ENCODE measurements around the gene CTBP1. TPM values are rescaled to one million over a fixed set of nuclear protein-coding genes. Genes with fewer than 3 reads are reported as not detected.

The CTBP1 gene
- total RNA-seq, 1 donor from 2014 or later = 109 TPM

GRCh38 chr4:1172228-1172851 lies 76.6 kb downstream of the CTBP1 start, which contains the start of gene SPON2:
SPON2 (minus strand) TSS chr4:1172583.
- peaks cover 0 to 7% (median 0%) of the 10 kb centered on the region in 3 donors for H3K36me3 ChIP-seq (ENCODE audit: control insufficient read depth in 3 of 3, insufficient read depth in 3 of 3, low read length in 3 of 3)
- H3K4me3 ChIP-seq (ENCODE audit: low read length in 3 of 3) = peak within 1 kb of the TSS; percentile 51 to 56 (median 54)
- H3K27me3 ChIP-seq (ENCODE audit: control insufficient read depth in 3 of 3, insufficient read depth in 3 of 3, low read length in 3 of 3) = peaks cover 13 to 16% (median 14%) of the 10 kb centered on the region in 3 donors
- peak within 1 kb of the TSS; percentile 33 to 76 (median 45) for H3K9ac ChIP-seq (ENCODE audit: low read depth in 1 of 3, low read length in 3 of 3)
- H3K9me3 ChIP-seq (ENCODE audit: control insufficient read depth in 3 of 3, low read length in 3 of 3) = no peaks in the 10 kb centered on the region
- H3K27ac ChIP-seq (ENCODE audit: low read depth, low read length) = peak within 1 kb of the TSS; percentile 72
- H3K4me1 ChIP-seq (ENCODE audit: control insufficient read depth in 3 of 3, insufficient read depth in 3 of 3, low read length in 3 of 3) = peaks cover 52 to 81% (median 57%) of the 10 kb centered on the region in 3 donors

GRCh38 chr4:1171311-1172227 lies 77.4 kb downstream of the CTBP1 start:
- H3K9ac ChIP-seq (ENCODE audit: low read depth in 1 of 3, low read length in 3 of 3) = peak overlapping the region in 2 of 3 donors; percentile 45 to 71
- peaks cover 49 to 79% (median 58%) of the 10 kb centered on the region in 3 donors for H3K4me1 ChIP-seq (ENCODE audit: control insufficient read depth in 3 of 3, insufficient read depth in 3 of 3, low read length in 3 of 3)
- no peaks in the 10 kb centered on the region for H3K9me3 ChIP-seq (ENCODE audit: control insufficient read depth in 3 of 3, low read length in 3 of 3)
- peaks cover 13 to 16% (median 14%) of the 10 kb centered on the region in 3 donors for H3K27me3 ChIP-seq (ENCODE audit: control insufficient read depth in 3 of 3, insufficient read depth in 3 of 3, low read length in 3 of 3)
- no peak overlapping the region for H3K27ac ChIP-seq (ENCODE audit: low read depth, low read length)
- peak overlapping the region; percentile 30 to 56 (median 51) for H3K4me3 ChIP-seq (ENCODE audit: low read length in 3 of 3)
- H3K36me3 ChIP-seq (ENCODE audit: control insufficient read depth in 3 of 3, insufficient read depth in 3 of 3, low read length in 3 of 3) = peaks cover 0 to 7% (median 0%) of the 10 kb centered on the region in 3 donors

DNA sequence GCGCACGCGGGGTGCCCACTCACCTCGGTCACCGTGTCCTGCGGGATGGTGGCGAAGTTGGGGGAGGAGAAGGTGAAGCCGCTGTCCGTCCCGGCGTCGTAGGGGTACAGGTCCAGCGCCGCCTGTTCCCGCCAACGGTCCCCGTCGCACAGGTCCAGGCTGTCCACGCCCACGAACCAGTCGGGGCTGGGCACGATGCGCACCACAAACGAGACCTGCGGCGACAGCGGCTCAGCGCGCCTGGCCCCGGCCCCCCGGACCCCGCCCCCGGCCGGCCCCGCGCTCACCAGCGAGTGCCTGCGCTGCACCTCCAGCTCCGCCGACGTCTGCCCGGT lies 78.0 kb downstream of the CTBP1 start:
- no peak overlapping the region for H3K9ac ChIP-seq (ENCODE audit: low read depth in 1 of 3, low read length in 3 of 3)
- peaks cover 48 to 73% (median 59%) of the 10 kb centered on the region in 3 donors for H3K4me1 ChIP-seq (ENCODE audit: control insufficient read depth in 3 of 3, insufficient read depth in 3 of 3, low read length in 3 of 3)
- no peak overlapping the region for H3K4me3 ChIP-seq (ENCODE audit: low read length in 3 of 3)
- H3K27me3 ChIP-seq (ENCODE audit: control insufficient read depth in 3 of 3, insufficient read depth in 3 of 3, low read length in 3 of 3) = peaks cover 13 to 16% (median 14%) of the 10 kb centered on the region in 3 donors
- H3K9me3 ChIP-seq (ENCODE audit: control insufficient read depth in 3 of 3, low read length in 3 of 3) = no peaks in the 10 kb centered on the region
- H3K36me3 ChIP-seq (ENCODE audit: control insufficient read depth in 3 of 3, insufficient read depth in 3 of 3, low read length in 3 of 3) = peaks cover 0 to 7% (median 0%) of the 10 kb centered on the region in 3 donors
- no peak overlapping the region for H3K27ac ChIP-seq (ENCODE audit: low read depth, low read length)

- Histone ChIP-seq H3K36me3 (ENCODE audit: control insufficient read depth in 3 of 3, insufficient read depth in 3 of 3, low read length in 3 of 3) (peaks cover 0 to 7% (median 0%) of the 10 kb centered on the region in 3 donors), H3K4me1 (ENCODE audit: control insufficient read depth in 3 of 3, insufficient read depth in 3 of 3, low read length in 3 of 3) (peaks cover 45 to 67% (median 55%) of the 10 kb centered on the region in 3 donors), H3K4me3 (ENCODE audit: low read length in 3 of 3) (no peak overlapping the region), H3K27ac (ENCODE audit: low read depth, low read length) (no peak overlapping the region), H3K9me3 (ENCODE audit: control insufficient read depth in 3 of 3, low read length in 3 of 3) (no peaks in the 10 kb centered on the region), H3K9ac (ENCODE audit: low read depth in 1 of 3, low read length in 3 of 3) (no peak overlapping the region), H3K27me3 (ENCODE audit: control insufficient read depth in 3 of 3, insufficient read depth in 3 of 3, low read length in 3 of 3) (peaks cover 13 to 16% (median 14%) of the 10 kb centered on the region in 3 donors)
Observed at GRCh38 chr4:1170156-1170975, 78.6 kb downstream of the CTBP1 start.

DNA sequence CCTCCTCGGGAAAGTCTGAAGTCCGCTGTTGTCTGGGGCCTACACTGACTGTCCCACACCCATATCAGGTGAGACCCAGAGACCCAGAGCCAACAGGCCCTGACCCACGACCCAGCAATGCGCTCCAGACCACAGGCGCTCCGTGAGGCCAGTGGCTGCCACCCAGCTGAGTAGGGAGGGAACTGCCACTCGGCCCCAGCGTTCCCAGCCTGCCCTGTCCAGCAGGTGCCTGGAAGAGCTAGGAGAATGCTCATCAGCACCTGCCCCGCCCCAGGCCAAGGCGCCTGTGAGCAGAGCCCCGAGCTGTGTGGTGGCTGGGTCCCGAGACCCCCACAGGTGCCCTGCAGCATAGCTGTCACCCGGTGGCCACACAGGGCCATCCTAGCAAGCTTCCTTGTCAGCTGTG lies 79.2 kb downstream of the CTBP1 start:
- no peaks in the 10 kb centered on the region for H3K9me3 ChIP-seq (ENCODE audit: control insufficient read depth in 3 of 3, low read length in 3 of 3)
- peaks cover 0 to 7% (median 0%) of the 10 kb centered on the region in 3 donors for H3K36me3 ChIP-seq (ENCODE audit: control insufficient read depth in 3 of 3, insufficient read depth in 3 of 3, low read length in 3 of 3)
- no peak overlapping the region for H3K9ac ChIP-seq (ENCODE audit: low read depth in 1 of 3, low read length in 3 of 3)
- H3K4me1 ChIP-seq (ENCODE audit: control insufficient read depth in 3 of 3, insufficient read depth in 3 of 3, low read length in 3 of 3) = peaks cover 40 to 60% (median 49%) of the 10 kb centered on the region in 3 donors
- H3K4me3 ChIP-seq (ENCODE audit: low read length in 3 of 3) = no peak overlapping the region
- H3K27me3 ChIP-seq (ENCODE audit: control insufficient read depth in 3 of 3, insufficient read depth in 3 of 3, low read length in 3 of 3) = peaks cover 13 to 16% (median 14%) of the 10 kb centered on the region in 3 donors
- no peak overlapping the region for H3K27ac ChIP-seq (ENCODE audit: low read depth, low read length)

GRCh38 chr4:1169171-1169671 lies 79.7 kb downstream of the CTBP1 start:
- Histone ChIP-seq H3K4me3 (ENCODE audit: low read length in 3 of 3) (no peak overlapping the region), H3K9ac (ENCODE audit: low read depth in 1 of 3, low read length in 3 of 3) (peak overlapping the region in 1 of 3 donors; percentile 25), H3K36me3 (ENCODE audit: control insufficient read depth in 3 of 3, insufficient read depth in 3 of 3, low read length in 3 of 3) (peaks cover 0 to 7% (median 0%) of the 10 kb centered on the region in 3 donors), H3K27me3 (ENCODE audit: control insufficient read depth in 3 of 3, insufficient read depth in 3 of 3, low read length in 3 of 3) (peaks cover 13 to 16% (median 14%) of the 10 kb centered on the region in 3 donors), H3K27ac (ENCODE audit: low read depth, low read length) (no peak overlapping the region), H3K9me3 (ENCODE audit: control insufficient read depth in 3 of 3, low read length in 3 of 3) (no peaks in the 10 kb centered on the region), H3K4me1 (ENCODE audit: control insufficient read depth in 3 of 3, insufficient read depth in 3 of 3, low read length in 3 of 3) (peaks cover 38 to 59% (median 45%) of the 10 kb centered on the region in 3 donors)

GRCh38 chr4:1168191-1169101 lies 80.5 kb downstream of the CTBP1 start:
- peaks cover 13 to 16% (median 14%) of the 10 kb centered on the region in 3 donors for H3K27me3 ChIP-seq (ENCODE audit: control insufficient read depth in 3 of 3, insufficient read depth in 3 of 3, low read length in 3 of 3)
- peak overlapping the region in 1 of 3 donors; percentile 80 for H3K4me3 ChIP-seq (ENCODE audit: low read length in 3 of 3)
- H3K36me3 ChIP-seq (ENCODE audit: control insufficient read depth in 3 of 3, insufficient read depth in 3 of 3, low read length in 3 of 3) = peaks cover 0 to 7% (median 0%) of the 10 kb centered on the region in 3 donors
- H3K27ac ChIP-seq (ENCODE audit: low read depth, low read length) = no peak overlapping the region
- H3K4me1 ChIP-seq (ENCODE audit: control insufficient read depth in 3 of 3, insufficient read depth in 3 of 3, low read length in 3 of 3) = peaks cover 32 to 51% (median 37%) of the 10 kb centered on the region in 3 donors
- H3K9ac ChIP-seq (ENCODE audit: low read depth in 1 of 3, low read length in 3 of 3) = peak overlapping the region in 1 of 3 donors; percentile 79
- no peaks in the 10 kb centered on the region for H3K9me3 ChIP-seq (ENCODE audit: control insufficient read depth in 3 of 3, low read length in 3 of 3)

DNA sequence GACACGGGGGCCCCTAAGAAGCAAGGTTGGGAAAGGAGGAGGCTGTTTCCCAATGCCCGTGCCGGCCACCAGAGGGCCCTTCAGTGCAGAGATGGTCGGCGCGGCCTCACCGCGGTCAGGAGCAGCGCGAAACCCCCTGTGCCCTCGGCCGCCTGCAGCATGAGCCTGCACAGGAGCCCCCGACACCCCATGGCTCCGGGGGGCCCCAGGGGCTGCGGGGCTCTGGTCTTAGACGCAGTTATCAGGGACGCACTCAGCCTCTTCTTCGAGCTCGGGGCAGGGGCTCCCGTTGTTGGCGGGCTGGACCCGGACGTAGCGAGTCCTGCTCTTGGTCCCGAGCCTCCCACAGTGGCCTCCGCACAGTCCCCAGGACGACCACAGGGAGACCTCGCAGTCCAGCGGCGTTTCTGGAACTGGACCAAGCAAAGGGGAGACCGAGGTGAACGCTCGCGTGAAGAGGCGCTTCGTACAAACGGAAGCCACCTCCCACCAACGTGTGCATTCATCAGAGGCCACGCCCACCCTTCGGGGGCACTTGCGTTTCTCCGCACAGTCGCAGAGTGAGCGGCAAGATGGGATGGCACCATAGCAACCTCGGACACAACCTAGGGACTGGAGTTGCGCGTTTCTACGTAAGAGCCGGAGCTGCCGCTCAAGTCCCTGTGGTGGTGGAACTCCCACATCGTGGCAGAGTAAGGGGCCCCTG lies 81.5 kb downstream of the CTBP1 start:
- Histone ChIP-seq H3K4me1 (ENCODE audit: control insufficient read depth in 3 of 3, insufficient read depth in 3 of 3, low read length in 3 of 3) (peaks cover 25 to 42% (median 28%) of the 10 kb centered on the region in 3 donors), H3K27ac (ENCODE audit: low read depth, low read length) (no peak overlapping the region), H3K36me3 (ENCODE audit: control insufficient read depth in 3 of 3, insufficient read depth in 3 of 3, low read length in 3 of 3) (peaks cover 0 to 7% (median 0%) of the 10 kb centered on the region in 3 donors), H3K9ac (ENCODE audit: low read depth in 1 of 3, low read length in 3 of 3) (peak overlapping the region; percentile 40 to 79 (median 70)), H3K4me3 (ENCODE audit: low read length in 3 of 3) (peak overlapping the region; percentile 76 to 81 (median 80)), H3K9me3 (ENCODE audit: control insufficient read depth in 3 of 3, low read length in 3 of 3) (no peaks in the 10 kb centered on the region), H3K27me3 (ENCODE audit: control insufficient read depth in 3 of 3, insufficient read depth in 3 of 3, low read length in 3 of 3) (peaks cover 13 to 16% (median 14%) of the 10 kb centered on the region in 3 donors)
